K562 (cell line): ENCODE data around the gene FARP2. TPM values are rescaled to one million over a fixed set of nuclear protein-coding genes. Genes with fewer than 3 reads are reported as not detected.

Experiments
- ATAC-seq: fragments of 200-7000 bp; cut with Tn5 transposase; 3 replicates; pipeline ENCODE4 v1.9.1; 2020; ENCODE audit warnings: moderate library complexity
- BruUV-seq: library from RNA; stranded (reverse); fragments of 400-500 nt; replicated peaks from 2 replicates; lab custom pipeline; 2021; lab: Mats Ljungman, UMichigan
- CTCF ChIA-PET: fragments of 300-600 bp; formaldehyde crosslinking; extraction: SDS; loops from one replicate; lab custom pipeline; 2021; ENCODE audit warnings: low intra/inter-chr PET ratio; lab: Yijun Ruan, JAX
- POLR2A ChIA-PET: fragments of 300-600, 350-650 bp; sonication (Branson Sonifier 250); formaldehyde crosslinking; extraction: SDS; loops from one replicate; lab custom pipeline; 2021; ENCODE audit warnings: antibody characterized with exemption, inconsistent platforms; lab: Yijun Ruan, JAX
- DNase-seq, 4 experiments: peaks; one replicate each; pipeline versions ENCODE4 v3.0.0 to v3.0.0-alpha.2; 2011 to 2018; ENCODE audit warnings: low spot score in 3 of 4, mixed read lengths in 3 of 4; ENCODE audit errors: extremely low read depth in 1 of 4
- FAIRE-seq: peaks from 2 replicates; lab custom pipeline; 2011; peaks lifted over from hg19 to GRCh38; lab: Jason Lieb, UNC
- H2AFZ ChIP-seq: 2 replicates; pipeline ENCODE4 v1.6.0; 2011; ENCODE audit warnings: low read depth, low read length, control low read depth, inconsistent platforms
- H3K27ac ChIP-seq: fragments of 200-600 bp; 3 replicates; pipeline ENCODE4 v1.8.0; 2011; ENCODE audit warnings: low read depth, mild to moderate bottlenecking, control low read depth, inconsistent platforms, low read length, moderate library complexity, mixed read lengths; ENCODE audit errors: extremely low read depth
- H3K27me3 ChIP-seq, 2 experiments: fragments of 300-600 bp in 1 of 2; 2 replicates in 1 of 2; 3 replicates in 1 of 2; pipeline versions ENCODE4 v1.6.0 to v1.8.0; 2011; ENCODE audit warnings: inconsistent platforms in 2 of 2, low read length in 2 of 2, mild to moderate bottlenecking in 1 of 2, mixed read lengths in 1 of 2, moderate library complexity in 1 of 2; ENCODE audit not compliant: control insufficient read depth in 2 of 2, insufficient read depth in 2 of 2
- H3K36me3 ChIP-seq: fragments of 300-600 bp; 3 replicates; pipeline ENCODE4 v1.8.0; 2011; ENCODE audit warnings: mild to moderate bottlenecking, low read length, inconsistent platforms; ENCODE audit not compliant: control insufficient read depth, insufficient read depth
- H3K4me1 ChIP-seq, 2 experiments: fragments of 200-600 bp in 1 of 2; replicated peaks in 1 of 2; 2 replicates in 1 of 2; 3 replicates in 1 of 2; pipeline versions ENCODE4 v1.5.1 to v1.8.0; 2011; ENCODE audit warnings: inconsistent platforms in 2 of 2, low read length in 2 of 2, mild to moderate bottlenecking in 1 of 2, mixed read lengths in 1 of 2, moderate library complexity in 1 of 2; ENCODE audit not compliant: control insufficient read depth in 2 of 2, insufficient read depth in 2 of 2
- H3K4me2 ChIP-seq: 2 replicates; pipeline ENCODE4 v1.6.1; 2011; ENCODE audit warnings: low read length, control low read depth, inconsistent platforms, mixed read lengths; ENCODE audit not compliant: insufficient read depth
- H3K4me3 ChIP-seq: fragments of 200-600 bp; sonication (generic), shearing (Covaris generic); 2 replicates; pipeline ENCODE4 v1.5.1; 2016; ENCODE audit warnings: control low read depth, inconsistent platforms
- H3K79me2 ChIP-seq: fragments of 200-600 bp; 3 replicates; pipeline ENCODE4 v1.8.0; 2011; ENCODE audit warnings: low read length, inconsistent platforms; ENCODE audit not compliant: control insufficient read depth, insufficient read depth
- H3K9ac ChIP-seq, 2 experiments: 2 replicates each; pipeline versions ENCODE4 v1.6.0 to v1.6.1; 2011; ENCODE audit warnings: low read depth in 2 of 2, low read length in 2 of 2, control low read depth in 1 of 2, inconsistent platforms in 1 of 2, mild to moderate bottlenecking in 1 of 2, mixed read lengths in 1 of 2; ENCODE audit not compliant: insufficient read depth in 1 of 2
- H3K9me1 ChIP-seq: one replicate; pipeline ENCODE4 v1.6.0; 2011; ENCODE audit warnings: inconsistent platforms, mild to moderate bottlenecking, low read length, moderate library complexity; ENCODE audit not compliant: control insufficient read depth, insufficient read depth
- H3K9me3 ChIP-seq: replicated peaks from 2 replicates; pipeline ENCODE4 v1.5.1; 2011; ENCODE audit warnings: low read depth, low read length, inconsistent platforms; ENCODE audit not compliant: control insufficient read depth, insufficient read depth
- H4K20me1 ChIP-seq: replicated peaks from 2 replicates; pipeline ENCODE4 v1.6.1; 2011; ENCODE audit warnings: low read length, inconsistent platforms, mixed read lengths; ENCODE audit not compliant: control insufficient read depth, insufficient read depth
- ETS2 ChIP-seq: IDR thresholded peaks from 2 replicates; pipeline ENCODE4 v1.6.1; 2016; ENCODE audit warnings: borderline replicate concordance, missing genetic modification characterization, mild to moderate bottlenecking, moderate library complexity, missing compliant biosample characterization; ENCODE audit not compliant: poor library complexity, severe bottlenecking
- HLTF ChIP-seq: fragments of 450-650 bp; IDR thresholded peaks from 2 replicates; pipeline ENCODE4 v1.6.1; 2016
- NONO ChIP-seq, 2 experiments: fragments of 200-400 bp in 1 of 2; fragments of 450-650 bp in 1 of 2; formaldehyde crosslinking in 1 of 2; IDR thresholded peaks; 2 replicates each; pipeline ENCODE4 v1.6.1; 2017; ENCODE audit warnings: low read depth in 2 of 2, mild to moderate bottlenecking in 2 of 2, moderate library complexity in 2 of 2, low read length in 1 of 2
- PHB ChIP-seq: fragments of 250-450 bp; sonication (Bioruptor Pico); IDR thresholded peaks from 2 replicates; pipeline ENCODE4 v1.5.0; 2021
- SMARCA5 ChIP-seq: fragments of 450-650 bp; IDR thresholded peaks from 2 replicates; pipeline ENCODE4 v1.6.1; 2016
- TAF15 ChIP-seq: fragments of 200-400 bp; formaldehyde crosslinking; IDR thresholded peaks from 2 replicates; pipeline ENCODE4 v1.6.1; 2017; ENCODE audit warnings: mild to moderate bottlenecking, low read depth, low read length, moderate library complexity
- ZBTB7A ChIP-seq: IDR thresholded peaks from 2 replicates; pipeline ENCODE4 v1.6.1; 2011; ENCODE audit warnings: low read depth, mild to moderate bottlenecking, low read length, moderate library complexity, borderline replicate concordance; ENCODE audit not compliant: control insufficient read depth
- ZNF140 ChIP-seq: fragments of 250-450 bp; sonication (Bioruptor Pico); IDR thresholded peaks from 2 replicates; pipeline ENCODE4 v1.8.0; 2021; ENCODE audit warnings: moderate library complexity, mild to moderate bottlenecking, inconsistent platforms
- ZNF143 ChIP-seq: sonication (generic); formaldehyde crosslinking; IDR thresholded peaks from 2 replicates; pipeline ENCODE4 v1.9.0; 2022; ENCODE audit warnings: mild to moderate bottlenecking, missing genetic modification reagents
- ZNF263 ChIP-seq: sonication (generic); formaldehyde crosslinking; IDR thresholded peaks from 2 replicates; pipeline ENCODE4 v1.8.0; 2022; ENCODE audit warnings: mild to moderate bottlenecking, missing genetic modification reagents, borderline replicate concordance
- ZNF586 ChIP-seq: fragments of 450-650 bp; formaldehyde crosslinking; conservative IDR thresholded peaks from 2 replicates; pipeline ENCODE4 v1.4.0; 2020; ENCODE audit warnings: mild to moderate bottlenecking, moderate library complexity
- WGBS: fragments of 100-300 bp; shearing (Covaris generic); methylation state at CpG from one replicate; pipeline ENCODE4 v1.1.6; 2016; ENCODE audit warnings: low coverage, mixed read lengths; ENCODE audit not compliant: insufficient coverage; ENCODE audit errors: missing lambda C conversion rate; 5-methylcytosine and 5-hydroxymethylcytosine counted together
- in situ Hi-C: fragments of 300-500 bp; cut with MboI; formaldehyde crosslinking; loops from 4 replicates; pipeline ENCODE4 v1.15.0; 2018; ENCODE audit warnings: inconsistent platforms, mixed read lengths
- intact Hi-C: fragments of 100-400 bp; cut with micrococcal nuclease; formaldehyde crosslinking; loops from 2 replicates; pipeline ENCODE4 v1.14.2; 2022
- polyA plus RNA-seq, 8 experiments: library from polyadenylated mRNA; depleted of rRNA in 4 of 8; stranded (reverse) in 5 of 8; unstranded in 3 of 8; fragments of >200 nt; fragmentation: Nextera tagmentation in 2 of 8; fragmentation: Illumina TruSeq in 1 of 8; extraction: Ambion mirVana in 2 of 8; extraction: Trizol in 1 of 8; gene quantifications; 2 replicates each; pipeline versions ENCODE4 v1.2.1 to v1.2.3, GENCODE V29; 2011 to 2014; ENCODE audit warnings: inconsistent platforms in 1 of 8, missing spikeins in 1 of 8
- total RNA-seq, 7 experiments: library from RNA; depleted of rRNA in 6 of 7; stranded (reverse); fragments of >200 nt in 6 of 7; fragmentation: Illumina TruSeq in 2 of 7; extraction: Trizol in 2 of 7; gene quantifications; 2 replicates each; pipeline versions ENCODE4 v1.2.1 to v1.2.3, GENCODE V29; 2011 to 2021; ENCODE audit warnings: low replicate concordance in 1 of 7
- TF ChIP-seq, protein P1 (sequence below): fragments of 250-450 bp; sonication (Bioruptor Pico); IDR thresholded peaks from 2 replicates; pipeline ENCODE4 v1.4.0; 2020

Gene FARP2
- total and polyA plus RNA-seq, 9 of the 15 experiments (the other 6 are each of a cell fraction or from before 2014, with no cell fraction given), result 4.1 to 38.1 (median 21.1) TPM

GRCh38 chr2:241364781-241365180 is 8.7 kb downstream of the FARP2 start:
- ChIA-PET POLR2A (no interaction called here), CTCF (no interaction called here)
- Histone ChIP-seq H3K36me3 (peaks cover 5% of the 10 kb centered on the region; the same call in 2 of the 3 replicates), H3K4me2 (no peak overlapping the region), H3K79me2 (peaks cover 51% of the 10 kb centered on the region), H3K27me3 (no peaks in the 10 kb centered on the region), H2AFZ (no peak overlapping the region), H3K9me3 (no peaks in the 10 kb centered on the region), H3K27ac (no peak overlapping the region), H3K9ac (no peak overlapping the region), H3K4me3 (no peak overlapping the region), H3K4me1 (no peaks in the 10 kb centered on the region), H3K9me1 (no peaks in the 10 kb centered on the region)
- FAIRE-seq, result no peak
- ATAC-seq, result no peak
- no TSS peak for BruUV-seq
- DNase-seq, result no peak
- WGBS, result 63% methylated on average over 2 of the region's 2 CpGs
- intact Hi-C loops (no loop called here), in situ Hi-C loops (no loop called here)
- TF ChIP-seq PHB (CRISPR knock-in tag) (no peak), ZNF143 (CRISPR knock-in tag) (no peak), ZBTB7A (no peak)
- TF ChIP-seq, protein P1, sequence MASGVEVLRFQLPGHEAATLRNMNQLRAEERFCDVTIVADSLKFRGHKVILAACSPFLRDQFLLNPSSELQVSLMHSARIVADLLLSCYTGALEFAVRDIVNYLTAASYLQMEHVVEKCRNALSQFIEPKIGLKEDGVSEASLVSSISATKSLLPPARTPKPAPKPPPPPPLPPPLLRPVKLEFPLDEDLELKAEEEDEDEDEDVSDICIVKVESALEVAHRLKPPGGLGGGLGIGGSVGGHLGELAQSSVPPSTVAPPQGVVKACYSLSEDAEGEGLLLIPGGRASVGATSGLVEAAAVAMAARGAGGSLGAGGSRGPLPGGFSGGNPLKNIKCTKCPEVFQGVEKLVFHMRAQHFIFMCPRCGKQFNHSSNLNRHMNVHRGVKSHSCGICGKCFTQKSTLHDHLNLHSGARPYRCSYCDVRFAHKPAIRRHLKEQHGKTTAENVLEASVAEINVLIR, result no peak
- TF ChIP-seq, all 486 proteins: peak for 0
- peaks cover 12% of the 10 kb centered on the region; the same call in 1 of the 2 replicates for H4K20me1 ChIP-seq

- BruUV-seq, result no TSS peak
- Histone ChIP-seq H3K9ac (no peak overlapping the region), H3K27ac (no peak overlapping the region), H3K4me1 (no peaks in the 10 kb centered on the region), H3K4me3 (no peak overlapping the region), H3K36me3 (peaks cover 5% of the 10 kb centered on the region; the same call in 2 of the 3 replicates), H3K4me2 (no peak overlapping the region), H2AFZ (no peak overlapping the region), H3K9me1 (no peaks in the 10 kb centered on the region), H4K20me1 (peaks cover 5% of the 10 kb centered on the region; the same call in 1 of the 2 replicates), H3K9me3 (no peaks in the 10 kb centered on the region), H3K79me2 (peaks cover 41% of the 10 kb centered on the region), H3K27me3 (no peaks in the 10 kb centered on the region)
- WGBS, result 75% methylated on average over 2 of the region's 2 CpGs
- ChIA-PET POLR2A (interaction anchor here (1.0 to 1.1 kb wide), 2 partner anchors 8 to 9 kb away, joined by 3 to 7 read pairs; no protein-coding TSS in a partner anchor), CTCF (no interaction called here)
- intact Hi-C loops (loop anchor here (1.0 kb wide), 1 partner anchor 8 kb away; no protein-coding TSS in a partner anchor), in situ Hi-C loops (no loop called here)
- TF ChIP-seq ETS2 (tag) (no peak), ZNF140 (no peak), ZNF263 (no peak), NONO (IDR thresholded peaks at IDR 0.05; ENCODE audit: low read depth in 2 of 2, low read length in 1 of 2) (no peak), TAF15 (no peak), SMARCA5 (no peak), ZNF586 (CRISPR knock-in tag) (no peak), HLTF (no peak)
- FAIRE-seq (no peak), ATAC-seq (no peak), DNase-seq (no peak)
Observed at GRCh38 chr2:241366678-241367077, 10.6 kb downstream of the FARP2 start.
